Naive thymus-derived CD4-positive, alpha-beta T cell (primary cell): ENCODE data around the gene ARHGAP24. TPM values are rescaled to one million over a fixed set of nuclear protein-coding genes. Genes with fewer than 3 reads are reported as not detected.

Experiments used
- ATAC-seq: fragments of 150-1000 bp; cut with Tn5 transposase; 2 replicates; pipeline ENCODE4 v1.10.0; 2021; ENCODE audit warnings: mild to moderate bottlenecking, moderate library complexity
- CTCF ChIA-PET: fragments of 350-600 bp; sonication (Branson Sonifier 250); formaldehyde crosslinking; loops from one replicate; lab custom pipeline; 2021; ENCODE audit warnings: antibody characterized with exemption; lab: Charles Lee
- POLR2A ChIA-PET: fragments of 350-600 bp; sonication (Branson Sonifier 250); formaldehyde crosslinking; loops from one replicate; lab custom pipeline; 2021; ENCODE audit warnings: antibody characterized with exemption, inconsistent platforms; lab: Charles Lee
- DNase-seq, 9 donors: peaks; one replicate each; pipeline versions ENCODE4 v3.0.0 to v3.0.0-alpha.2; 2020 to 2022; ENCODE audit warnings: mixed read lengths in 1 of 9
- H3K27ac ChIP-seq: one replicate; pipeline ENCODE4 v1.7.0; 2013; ENCODE audit warnings: mild to moderate bottlenecking, low read depth, low read length, moderate library complexity
- H3K27me3 ChIP-seq, 2 donors: one replicate each; pipeline ENCODE4 v1.7.0; 2013; ENCODE audit warnings: low read length in 2 of 2, mild to moderate bottlenecking in 2 of 2, moderate library complexity in 2 of 2; ENCODE audit not compliant: control insufficient read depth in 2 of 2, insufficient read depth in 2 of 2
- H3K36me3 ChIP-seq, 3 experiments: 1 replicate in 2 of 3; 2 replicates in 1 of 3; pipeline ENCODE4 v1.7.0; 2013; ENCODE audit warnings: low read length in 3 of 3, mild to moderate bottlenecking in 3 of 3, moderate library complexity in 1 of 3; ENCODE audit not compliant: insufficient read depth in 3 of 3, control insufficient read depth in 2 of 3
- H3K4me1 ChIP-seq, 2 donors: one replicate each; pipeline ENCODE4 v1.7.0; 2013; ENCODE audit warnings: low read length in 2 of 2, mild to moderate bottlenecking in 2 of 2, moderate library complexity in 1 of 2; ENCODE audit not compliant: control insufficient read depth in 2 of 2, insufficient read depth in 2 of 2
- H3K4me3 ChIP-seq: 2 replicates; pipeline ENCODE4 v1.7.0; 2013; ENCODE audit warnings: mild to moderate bottlenecking, low read length
- H3K9me3 ChIP-seq, 3 experiments: 1 replicate in 2 of 3; 2 replicates in 1 of 3; pipeline ENCODE4 v1.7.0; 2013; ENCODE audit warnings: low read length in 3 of 3; ENCODE audit not compliant: control insufficient read depth in 2 of 3
- H3K27ac Mint-ChIP-seq, 9 donors: one replicate each; pipeline ENCODE4 v1.8.0; 2020 to 2022; ENCODE audit warnings: mixed read lengths in 9 of 9, mild to moderate bottlenecking in 8 of 9, moderate library complexity in 5 of 9, inconsistent platforms in 2 of 9
- H3K27me3 Mint-ChIP-seq, 5 donors: one replicate each; pipeline ENCODE4 v1.8.0; 2021 to 2022; ENCODE audit warnings: mixed read lengths in 5 of 5, mild to moderate bottlenecking in 1 of 5
- H3K36me3 Mint-ChIP-seq, 5 donors: one replicate each; pipeline ENCODE4 v1.8.0; 2020 to 2022; ENCODE audit warnings: mixed read lengths in 5 of 5, mild to moderate bottlenecking in 3 of 5, inconsistent platforms in 1 of 5
- H3K4me1 Mint-ChIP-seq, 7 donors: one replicate each; pipeline ENCODE4 v1.8.0; 2020 to 2022; ENCODE audit warnings: mixed read lengths in 7 of 7, mild to moderate bottlenecking in 3 of 7, inconsistent platforms in 1 of 7
- H3K4me3 Mint-ChIP-seq, 10 donors: one replicate each; pipeline ENCODE4 v1.8.0; 2020 to 2022; ENCODE audit warnings: mild to moderate bottlenecking in 10 of 10, mixed read lengths in 10 of 10, moderate library complexity in 6 of 10, inconsistent platforms in 2 of 10
- H3K9me3 Mint-ChIP-seq, 11 donors: one replicate each; pipeline ENCODE4 v1.8.0; 2020 to 2022; ENCODE audit warnings: mixed read lengths in 11 of 11, mild to moderate bottlenecking in 4 of 11, inconsistent platforms in 1 of 11, moderate library complexity in 1 of 11
- intact Hi-C, 2 donors: fragments of 100-400 bp; cut with micrococcal nuclease; formaldehyde crosslinking; loops; one replicate each; pipeline ENCODE4 v1.15.1; 2023
- polyA plus RNA-seq, 2 donors: library from polyadenylated mRNA; unstranded; fragments of 300-500 nt; fragmentation: Illumina TruSeq; gene quantifications; one replicate each; pipeline ENCODE4 v1.2.3, GENCODE V29; 2021
- total RNA-seq, 6 experiments: library from RNA in 5 of 6; stranded (reverse) in 5 of 6; gene quantifications; 1 replicate in 5 of 6; 2 replicates in 1 of 6; pipeline ENCODE4 v1.2.3 and lab custom pipeline; 2021 to 2026

Gene ARHGAP24
- total and polyA plus RNA-seq, 7 experiments from 2014 or later = 0.41 to 12.7 (median 1.3) TPM; not detected in 3

GRCh38 chr4:85728464-85728863, 253.5 kb downstream of the ARHGAP24 start:
- H3K36me3 Mint-ChIP-seq = no peaks in the 10 kb centered on the region
- POLR2A ChIA-PET = no interaction called here
- CTCF ChIA-PET = no interaction called here
- Histone ChIP-seq H3K4me3 (no peak overlapping the region), H3K4me1 (no peaks in the 10 kb centered on the region), H3K27ac (no peak overlapping the region), H3K36me3 (no peaks in the 10 kb centered on the region), H3K27me3 (no peaks in the 10 kb centered on the region), H3K9me3 (no peaks in the 10 kb centered on the region)
- H3K9me3 Mint-ChIP-seq = peaks cover 0 to 4% (median 0%) of the 10 kb centered on the region in 11 donors
- no peaks in the 10 kb centered on the region for H3K27me3 Mint-ChIP-seq
- intact Hi-C loops = no loop called here
- ATAC-seq (no peak), DNase-seq (no peak)
- H3K4me3 Mint-ChIP-seq = no peak overlapping the region
- H3K4me1 Mint-ChIP-seq = peaks cover 0 to 2% (median 0%) of the 10 kb centered on the region in 7 donors
- H3K27ac Mint-ChIP-seq = no peak overlapping the region

DNA sequence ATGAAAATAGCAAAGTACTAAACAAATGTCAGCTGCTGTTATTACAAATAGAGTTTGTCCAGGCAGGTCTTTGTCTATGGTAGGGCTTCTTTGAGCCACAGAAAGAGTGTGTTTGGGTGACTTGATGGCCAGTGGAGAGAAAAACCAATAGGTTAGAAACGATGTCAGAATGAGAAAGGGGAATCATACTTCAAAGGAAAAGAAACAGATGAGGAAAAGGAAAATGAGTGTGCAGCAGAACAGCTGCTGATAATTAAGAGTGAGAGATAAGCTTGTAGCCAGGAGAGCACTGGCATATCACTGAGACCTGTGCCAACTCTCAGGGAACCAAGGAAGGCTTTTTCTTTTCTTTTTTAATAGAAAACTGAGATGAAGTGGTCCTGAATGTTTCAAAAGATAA, 257.2 kb downstream of the ARHGAP24 start:
- H3K9me3 Mint-ChIP-seq = peaks cover 0 to 15% (median 0%) of the 10 kb centered on the region in 11 donors
- Histone ChIP-seq H3K27me3 (no peaks in the 10 kb centered on the region), H3K4me3 (no peak overlapping the region), H3K36me3 (no peaks in the 10 kb centered on the region), H3K27ac (no peak overlapping the region), H3K4me1 (no peaks in the 10 kb centered on the region), H3K9me3 (no peaks in the 10 kb centered on the region)
- ATAC-seq = no peak
- peaks cover 0 to 4% (median 0%) of the 10 kb centered on the region in 7 donors for H3K4me1 Mint-ChIP-seq
- ChIA-PET POLR2A (no interaction called here), CTCF (no interaction called here)
- DNase-seq = no peak
- peaks cover 0 to 4% (median 0%) of the 10 kb centered on the region in 5 donors for H3K27me3 Mint-ChIP-seq
- no peak overlapping the region for H3K4me3 Mint-ChIP-seq
- H3K36me3 Mint-ChIP-seq = no peaks in the 10 kb centered on the region
- no peak overlapping the region for H3K27ac Mint-ChIP-seq
- intact Hi-C loops = no loop called here

- H3K27ac ChIP-seq = no peak overlapping the region
- no peak overlapping the region for H3K4me3 ChIP-seq
- H3K36me3 Mint-ChIP-seq = no peaks in the 10 kb centered on the region
- no peak overlapping the region for H3K4me3 Mint-ChIP-seq
- intact Hi-C loops = no loop called here
- ATAC-seq = no peak
- ChIA-PET POLR2A (no interaction called here), CTCF (no interaction called here)
- no peaks in the 10 kb centered on the region for H3K4me1 ChIP-seq
- peaks cover 0 to 4% (median 0%) of the 10 kb centered on the region in 7 donors for H3K4me1 Mint-ChIP-seq
- H3K27me3 ChIP-seq = no peaks in the 10 kb centered on the region
- peaks cover 0 to 15% (median 0%) of the 10 kb centered on the region in 11 donors for H3K9me3 Mint-ChIP-seq
- no peak overlapping the region for H3K27ac Mint-ChIP-seq
- peaks cover 0 to 4% (median 0%) of the 10 kb centered on the region in 5 donors for H3K27me3 Mint-ChIP-seq
- DNase-seq = no peak
- no peaks in the 10 kb centered on the region for H3K36me3 ChIP-seq
- H3K9me3 ChIP-seq = no peaks in the 10 kb centered on the region
Measured at GRCh38 chr4:85733798-85734197, 258.8 kb downstream of the ARHGAP24 start.

- ATAC-seq = no peak
- intact Hi-C loops = no loop called here
- Histone ChIP-seq H3K36me3 (no peaks in the 10 kb centered on the region), H3K4me1 (no peaks in the 10 kb centered on the region), H3K9me3 (no peaks in the 10 kb centered on the region), H3K27ac (no peak overlapping the region), H3K4me3 (no peak overlapping the region), H3K27me3 (no peaks in the 10 kb centered on the region)
- CTCF ChIA-PET = no interaction called here
- Mint-ChIP-seq H3K27ac (no peak overlapping the region), H3K36me3 (no peaks in the 10 kb centered on the region), H3K4me3 (no peak overlapping the region), H3K27me3 (peaks cover 0 to 4% (median 0%) of the 10 kb centered on the region in 5 donors), H3K4me1 (peaks cover 0 to 4% (median 0%) of the 10 kb centered on the region in 7 donors), H3K9me3 (peaks cover 0 to 15% (median 0%) of the 10 kb centered on the region in 11 donors)
- POLR2A ChIA-PET = no interaction called here
- DNase-seq = no peak
Measured at GRCh38 chr4:85734424-85734831, 259.5 kb downstream of the ARHGAP24 start.

DNA sequence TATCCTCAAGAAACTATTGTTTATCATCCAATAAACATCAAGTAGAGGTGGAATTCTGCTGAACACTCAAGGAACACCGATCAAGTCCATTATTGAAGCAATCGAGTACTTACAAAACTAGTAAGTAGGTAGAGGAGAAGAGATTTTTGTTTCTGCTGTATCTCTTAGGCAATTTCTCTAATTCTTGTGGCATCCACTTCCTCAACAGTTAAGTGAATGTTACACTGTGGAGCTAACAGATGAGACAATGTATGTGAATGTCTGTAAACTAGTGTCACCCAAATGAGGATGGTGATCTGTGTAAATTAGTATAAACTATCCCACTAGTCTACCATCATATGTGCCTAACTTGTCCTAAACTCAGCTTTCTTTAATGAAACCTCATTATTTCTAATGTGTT, 261.6 kb downstream of the ARHGAP24 start:
- H3K9me3 Mint-ChIP-seq = peaks cover 0 to 11% (median 0%) of the 10 kb centered on the region in 11 donors
- H3K9me3 ChIP-seq = no peaks in the 10 kb centered on the region
- no peak overlapping the region for H3K27ac ChIP-seq
- no peaks in the 10 kb centered on the region for H3K36me3 ChIP-seq
- DNase-seq (no peak), ATAC-seq (peak; percentile 54)
- intact Hi-C loops = no loop called here
- no peaks in the 10 kb centered on the region for H3K4me1 ChIP-seq
- peaks cover 0 to 3% (median 0%) of the 10 kb centered on the region in 5 donors for H3K36me3 Mint-ChIP-seq
- H3K4me3 ChIP-seq = no peak overlapping the region
- no peak overlapping the region for H3K27ac Mint-ChIP-seq
- ChIA-PET POLR2A (no interaction called here), CTCF (no interaction called here)
- H3K4me1 Mint-ChIP-seq = peaks cover 0 to 4% (median 0%) of the 10 kb centered on the region in 7 donors
- H3K27me3 Mint-ChIP-seq = peaks cover 0 to 4% (median 0%) of the 10 kb centered on the region in 5 donors
- no peaks in the 10 kb centered on the region for H3K27me3 ChIP-seq
- no peak overlapping the region for H3K4me3 Mint-ChIP-seq

- H3K9me3 ChIP-seq = no peaks in the 10 kb centered on the region
- intact Hi-C loops = no loop called here
- no peaks in the 10 kb centered on the region for H3K36me3 ChIP-seq
- no peaks in the 10 kb centered on the region for H3K27me3 ChIP-seq
- no peaks in the 10 kb centered on the region for H3K4me1 ChIP-seq
- POLR2A ChIA-PET = no interaction called here
- H3K27me3 Mint-ChIP-seq = peaks cover 0 to 4% (median 0%) of the 10 kb centered on the region in 5 donors
- H3K36me3 Mint-ChIP-seq = peaks cover 0 to 3% (median 0%) of the 10 kb centered on the region in 5 donors
- peaks cover 0 to 5% (median 0%) of the 10 kb centered on the region in 7 donors for H3K4me1 Mint-ChIP-seq
- DNase-seq = no peak
- peaks cover 0 to 15% (median 0%) of the 10 kb centered on the region in 11 donors for H3K9me3 Mint-ChIP-seq
- CTCF ChIA-PET = no interaction called here
- no peak overlapping the region for H3K27ac ChIP-seq
- H3K4me3 ChIP-seq = no peak overlapping the region
- no peak overlapping the region for H3K4me3 Mint-ChIP-seq
- no peak for ATAC-seq
- no peak overlapping the region for H3K27ac Mint-ChIP-seq
Measured at GRCh38 chr4:85737254-85737653, 262.3 kb downstream of the ARHGAP24 start.

GRCh38 chr4:85738721-85739120, 263.8 kb downstream of the ARHGAP24 start:
- Mint-ChIP-seq H3K36me3 (peaks cover 0 to 3% (median 0%) of the 10 kb centered on the region in 5 donors), H3K27ac (no peak overlapping the region), H3K4me1 (peaks cover 0 to 5% (median 0%) of the 10 kb centered on the region in 7 donors), H3K9me3 (peaks cover 0 to 15% (median 0%) of the 10 kb centered on the region in 11 donors), H3K27me3 (peaks cover 0 to 4% (median 0%) of the 10 kb centered on the region in 5 donors), H3K4me3 (no peak overlapping the region)
- DNase-seq (no peak), ATAC-seq (no peak)
- H3K36me3 ChIP-seq = no peaks in the 10 kb centered on the region
- H3K27ac ChIP-seq = no peak overlapping the region
- intact Hi-C loops = no loop called here
- no peaks in the 10 kb centered on the region for H3K4me1 ChIP-seq
- no peak overlapping the region for H3K4me3 ChIP-seq
- CTCF ChIA-PET = no interaction called here
- H3K27me3 ChIP-seq = no peaks in the 10 kb centered on the region
- no peaks in the 10 kb centered on the region for H3K9me3 ChIP-seq
- POLR2A ChIA-PET = no interaction called here
